ENCODE results near the gene KIAA0408.

DNA sequence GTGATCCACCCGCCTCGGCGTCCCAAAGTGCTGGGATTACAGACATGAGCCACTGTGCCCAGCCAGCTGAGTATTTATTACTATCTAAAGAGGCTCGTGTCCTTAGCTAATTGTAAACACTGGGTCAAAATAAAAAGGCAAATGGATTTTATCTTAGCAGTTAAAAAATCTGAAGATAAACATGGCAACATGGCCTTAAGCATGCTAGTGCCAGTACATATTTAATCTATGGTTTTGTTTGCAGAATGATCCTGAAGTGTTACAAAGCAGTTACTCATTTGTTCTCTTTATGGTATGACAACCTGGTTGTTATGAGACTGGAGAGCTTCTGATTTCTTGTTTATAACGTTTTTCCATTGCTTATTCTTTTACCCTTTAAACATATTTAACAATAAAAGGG lies 3.9 kb upstream of the KIAA0408 start:
- TF ChIP-seq, protein P1, sequence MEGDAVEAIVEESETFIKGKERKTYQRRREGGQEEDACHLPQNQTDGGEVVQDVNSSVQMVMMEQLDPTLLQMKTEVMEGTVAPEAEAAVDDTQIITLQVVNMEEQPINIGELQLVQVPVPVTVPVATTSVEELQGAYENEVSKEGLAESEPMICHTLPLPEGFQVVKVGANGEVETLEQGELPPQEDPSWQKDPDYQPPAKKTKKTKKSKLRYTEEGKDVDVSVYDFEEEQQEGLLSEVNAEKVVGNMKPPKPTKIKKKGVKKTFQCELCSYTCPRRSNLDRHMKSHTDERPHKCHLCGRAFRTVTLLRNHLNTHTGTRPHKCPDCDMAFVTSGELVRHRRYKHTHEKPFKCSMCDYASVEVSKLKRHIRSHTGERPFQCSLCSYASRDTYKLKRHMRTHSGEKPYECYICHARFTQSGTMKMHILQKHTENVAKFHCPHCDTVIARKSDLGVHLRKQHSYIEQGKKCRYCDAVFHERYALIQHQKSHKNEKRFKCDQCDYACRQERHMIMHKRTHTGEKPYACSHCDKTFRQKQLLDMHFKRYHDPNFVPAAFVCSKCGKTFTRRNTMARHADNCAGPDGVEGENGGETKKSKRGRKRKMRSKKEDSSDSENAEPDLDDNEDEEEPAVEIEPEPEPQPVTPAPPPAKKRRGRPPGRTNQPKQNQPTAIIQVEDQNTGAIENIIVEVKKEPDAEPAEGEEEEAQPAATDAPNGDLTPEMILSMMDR (conservative IDR thresholded peaks at IDR 0.05 in 1 of 2, IDR thresholded peaks at IDR 0.05 in 1 of 2; ENCODE audit: low read depth in 1 of 2, low read length in 2 of 2), result no peak
- no peak for TF ChIP-seq EZH2 (IDR thresholded peaks at IDR 0.05; ENCODE audit: low read length, missing control alignments)

Measured in fibroblast of lung (primary cell).